Mononuclear cell (primary cell): ENCODE results near the gene VENTX. TPM values are rescaled to one million over a fixed set of nuclear protein-coding genes. Genes with fewer than 3 reads are reported as not detected.

Source experiments
- H3K27me3 ChIP-seq: 2 replicates; pipeline ENCODE4 v1.6.0; 2011; ENCODE audit warnings: low read length, control low read depth; ENCODE audit not compliant: insufficient read depth
- H3K4me1 ChIP-seq: 2 replicates; pipeline ENCODE4 v1.5.1; 2011; ENCODE audit warnings: mild to moderate bottlenecking, low read length, control low read depth; ENCODE audit not compliant: insufficient read depth
- H3K4me3 ChIP-seq: 2 replicates; pipeline ENCODE4 v1.5.1; 2011; ENCODE audit warnings: mild to moderate bottlenecking, low read length, moderate library complexity
- H3K9me3 ChIP-seq: 2 replicates; pipeline ENCODE4 v1.5.1; 2011; ENCODE audit warnings: low read depth, mild to moderate bottlenecking, control low read depth, low read length
- total RNA-seq: library from RNA; depleted of rRNA; stranded (reverse); fragments of >200 nt; gene quantifications from one replicate; pipeline ENCODE4 v1.2.3, GENCODE V29; 2012

VENTX gene
- total RNA-seq, 1 donor = 2.0 TPM

DNA sequence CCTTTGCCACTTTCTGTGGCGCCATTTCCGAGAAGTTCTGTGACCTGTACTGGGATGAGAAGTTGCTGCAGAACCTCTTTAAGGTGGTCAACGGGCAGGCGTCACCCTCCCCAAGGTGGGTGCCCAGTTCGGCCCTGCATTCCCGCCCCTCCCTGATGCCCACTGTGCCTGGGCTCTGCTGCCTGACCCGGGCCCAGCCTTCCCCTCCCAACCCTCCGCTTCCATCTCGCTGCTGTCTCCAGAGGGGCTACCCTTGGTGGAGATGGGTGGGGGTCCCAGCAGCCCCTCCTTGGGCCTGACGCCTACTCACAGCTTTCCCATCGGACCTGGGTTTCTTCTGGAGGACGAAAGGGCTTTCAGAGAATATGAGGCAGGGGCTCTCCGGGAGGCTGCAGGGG is 38.2 kb upstream of the VENTX start:
- H3K4me3 ChIP-seq = no peak overlapping the region
- H3K27me3 ChIP-seq = no peaks in the 10 kb centered on the region
- H3K4me1 ChIP-seq = no peaks in the 10 kb centered on the region
- no peaks in the 10 kb centered on the region for H3K9me3 ChIP-seq

DNA sequence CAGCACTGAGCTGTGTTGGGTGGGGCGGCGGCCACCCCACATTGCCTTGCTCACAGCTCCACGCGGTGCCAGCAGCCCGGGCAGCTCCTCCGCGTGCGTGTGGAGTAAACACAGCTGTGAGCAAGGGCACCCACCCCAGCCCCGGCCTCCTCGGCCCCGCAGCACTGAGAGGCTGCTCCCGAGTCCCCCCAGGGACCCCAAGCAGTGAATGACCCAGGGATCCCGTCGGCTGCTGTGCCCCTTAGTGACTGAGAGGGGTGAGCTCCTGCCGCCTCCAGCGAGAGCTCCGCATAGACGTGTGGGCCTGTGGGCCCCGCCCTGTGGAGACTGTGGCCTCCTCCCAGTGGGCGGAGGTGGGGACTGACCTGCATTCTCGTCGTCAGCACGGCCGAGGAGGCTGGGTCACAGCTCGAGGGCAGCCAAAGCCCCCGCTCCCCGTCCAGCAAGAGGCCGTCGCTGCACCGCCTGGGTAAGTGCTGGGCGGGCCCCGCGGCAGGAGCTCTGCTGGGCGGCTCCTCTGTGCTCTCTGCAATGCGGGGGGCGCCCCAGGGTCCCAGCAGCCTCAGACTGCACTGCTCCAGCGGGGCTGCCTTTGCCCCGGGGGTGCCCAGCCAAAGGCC is 37.6 kb upstream of the VENTX start:
- Histone ChIP-seq H3K4me3 (no peak overlapping the region), H3K27me3 (no peaks in the 10 kb centered on the region), H3K9me3 (no peaks in the 10 kb centered on the region), H3K4me1 (no peaks in the 10 kb centered on the region)

DNA sequence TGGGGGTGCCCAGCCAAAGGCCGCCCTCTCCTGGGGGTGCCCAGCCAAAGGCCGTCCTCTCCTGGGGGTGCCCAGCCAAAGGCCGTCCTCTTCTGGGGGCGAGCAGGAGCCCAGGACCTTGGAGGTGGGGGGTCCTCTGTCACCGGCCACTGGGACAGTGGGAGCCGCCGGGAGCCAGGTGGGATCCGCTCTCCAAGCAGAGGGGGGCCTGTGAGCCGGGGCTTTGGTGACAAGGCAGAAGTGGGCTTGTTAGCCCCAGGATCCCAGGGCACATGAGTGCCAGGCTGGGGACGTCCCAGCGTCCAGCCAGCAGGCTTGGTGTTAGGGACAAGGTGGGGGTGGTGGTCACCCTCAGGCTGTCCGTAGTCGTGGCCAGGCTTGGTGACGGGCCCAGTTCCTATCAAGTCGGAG is 37.0 kb upstream of the VENTX start:
- H3K4me1 ChIP-seq = no peaks in the 10 kb centered on the region
- H3K9me3 ChIP-seq = no peaks in the 10 kb centered on the region
- H3K4me3 ChIP-seq = no peak overlapping the region

DNA sequence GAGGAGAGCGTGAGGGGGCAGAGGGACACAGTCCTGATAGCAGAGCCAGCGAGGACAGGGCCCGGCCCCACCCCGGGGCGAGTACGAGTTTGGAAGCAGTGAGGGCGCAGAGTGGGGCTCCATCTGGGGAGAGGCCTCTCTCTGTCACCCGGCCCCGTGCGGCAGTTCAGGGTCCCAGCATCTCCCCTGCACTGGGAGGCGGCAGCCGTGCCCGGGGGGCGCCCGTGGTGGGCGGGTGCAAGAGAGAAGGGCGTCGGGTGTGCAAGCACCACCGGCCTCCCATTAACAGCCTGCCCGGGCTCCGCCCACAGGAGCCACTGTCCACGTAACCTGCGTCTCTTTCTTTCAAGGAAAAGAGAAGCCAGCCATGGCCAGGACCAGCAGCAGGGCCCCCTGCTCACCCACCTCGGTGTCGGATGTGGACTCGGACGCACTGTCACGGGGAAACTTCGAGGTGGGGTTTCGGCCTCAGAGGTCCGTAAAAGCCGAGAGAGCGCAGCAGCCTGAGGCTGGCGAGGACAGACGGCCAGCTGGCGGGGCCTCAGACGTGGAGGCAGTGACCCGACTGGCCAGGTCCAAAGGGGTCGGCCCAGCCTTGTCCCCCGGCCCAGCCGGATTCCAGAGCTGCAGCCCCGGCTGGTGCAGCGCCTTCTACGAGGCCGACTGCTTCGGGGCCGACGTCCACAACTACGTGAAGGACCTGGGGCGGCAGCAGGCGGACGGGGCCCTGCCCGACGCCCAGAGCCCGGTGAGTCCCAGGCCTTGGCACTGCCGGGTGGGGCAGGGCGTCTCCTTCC is 36.3 kb upstream of the VENTX start:
- no peak overlapping the region for H3K4me3 ChIP-seq

More for the DNA sequence above, 37.0 kb upstream of the VENTX start:
- H3K27me3 ChIP-seq = no peaks in the 10 kb centered on the region

DNA sequence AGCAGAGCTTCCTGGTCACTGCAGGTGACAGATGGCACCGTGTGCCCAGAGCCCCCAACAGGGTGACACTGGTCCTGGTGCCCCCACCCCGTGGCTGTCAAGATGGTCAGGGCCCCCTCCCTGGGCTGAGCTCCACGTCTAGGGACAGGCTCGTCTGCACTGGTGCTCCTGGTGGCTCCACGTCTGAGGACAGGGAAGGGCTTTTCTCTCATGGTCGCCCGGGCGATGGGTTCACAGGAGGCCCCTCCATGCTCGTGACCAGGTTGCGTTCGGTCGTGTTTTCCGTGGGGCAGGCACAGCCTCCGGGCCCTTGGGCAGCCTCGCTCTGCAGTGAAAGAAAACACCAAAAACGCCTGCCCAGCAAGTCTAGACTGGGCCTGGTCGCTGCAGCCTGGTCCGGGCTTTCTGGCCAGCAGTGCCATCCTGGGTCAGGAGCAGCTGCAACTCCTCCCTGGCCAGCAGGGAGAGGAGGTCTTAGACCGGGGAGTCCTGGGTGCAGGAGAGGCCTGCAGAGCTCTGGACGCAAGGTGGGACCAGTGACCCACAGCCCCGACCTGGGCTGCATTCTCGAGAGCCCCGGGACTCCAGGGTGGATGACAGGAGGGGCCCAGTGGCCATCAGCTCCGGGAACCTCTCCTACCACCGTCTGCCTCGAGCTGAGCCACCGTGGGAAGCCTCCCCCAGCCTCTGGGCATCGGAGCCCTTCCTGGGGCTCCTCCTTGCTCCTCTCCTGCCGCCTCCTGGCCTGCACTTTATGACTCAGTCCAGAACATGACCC is 35.5 kb upstream of the VENTX start:
- no peak overlapping the region for H3K4me3 ChIP-seq
- H3K27me3 ChIP-seq = no peaks in the 10 kb centered on the region
- no peaks in the 10 kb centered on the region for H3K9me3 ChIP-seq
- no peaks in the 10 kb centered on the region for H3K4me1 ChIP-seq

More for the DNA sequence above, 36.3 kb upstream of the VENTX start:
- no peaks in the 10 kb centered on the region for H3K27me3 ChIP-seq
- no peaks in the 10 kb centered on the region for H3K9me3 ChIP-seq
- no peaks in the 10 kb centered on the region for H3K4me1 ChIP-seq

DNA sequence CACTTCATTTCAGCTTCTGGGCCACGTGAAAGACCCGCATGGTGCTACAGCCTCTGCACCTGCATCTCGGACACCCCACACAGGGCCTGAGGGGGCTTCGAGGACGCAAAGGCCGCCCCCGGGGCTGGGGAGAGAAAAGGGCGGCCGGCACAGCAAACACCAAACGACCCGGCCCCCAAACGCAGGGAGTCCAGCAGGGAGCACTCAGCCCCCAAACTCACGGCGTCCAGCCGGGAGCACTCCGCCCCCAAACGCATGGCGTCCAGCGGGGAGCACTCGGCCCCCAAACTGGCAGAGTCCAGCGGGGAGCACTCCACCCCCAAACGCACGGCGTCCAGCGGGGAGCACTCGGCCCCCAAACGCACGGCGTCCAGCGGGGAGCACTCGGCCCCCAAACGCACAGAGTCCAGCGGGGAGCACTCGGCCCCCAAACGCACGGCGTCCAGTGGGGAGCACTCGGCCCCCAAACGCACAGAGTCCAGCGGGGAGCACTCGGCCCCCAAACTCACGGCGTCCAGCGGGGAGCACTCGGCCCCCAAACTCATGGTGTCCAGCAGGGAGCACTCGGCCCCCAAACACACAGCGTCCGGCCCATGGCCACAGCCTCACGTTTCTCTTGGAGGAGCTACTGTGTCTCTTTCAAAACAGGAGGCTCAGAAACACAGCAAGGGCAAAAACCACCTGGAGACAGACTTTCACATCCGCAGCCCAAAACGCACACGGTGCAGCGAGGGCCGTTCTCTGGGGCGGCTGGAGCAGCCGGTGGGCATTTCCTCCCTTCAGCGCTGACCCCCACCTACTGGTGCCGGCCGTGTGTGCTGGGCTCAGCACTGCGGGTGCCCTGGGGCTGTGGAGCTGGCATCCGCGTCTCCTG is 34.6 kb upstream of the VENTX start:
- Histone ChIP-seq H3K9me3 (no peaks in the 10 kb centered on the region), H3K27me3 (no peaks in the 10 kb centered on the region), H3K4me1 (no peaks in the 10 kb centered on the region), H3K4me3 (no peak overlapping the region)

GRCh38 chr10:133203652-133204195 is 33.9 kb upstream of the VENTX start:
- H3K4me3 ChIP-seq = no peak overlapping the region
- H3K9me3 ChIP-seq = no peaks in the 10 kb centered on the region
- no peaks in the 10 kb centered on the region for H3K27me3 ChIP-seq
- H3K4me1 ChIP-seq = no peaks in the 10 kb centered on the region

- H3K4me1 ChIP-seq = no peaks in the 10 kb centered on the region
- H3K4me3 ChIP-seq = no peak overlapping the region
- H3K27me3 ChIP-seq = no peaks in the 10 kb centered on the region
- no peaks in the 10 kb centered on the region for H3K9me3 ChIP-seq
These were observed 33.2 kb upstream of the VENTX start for GRCh38 chr10:133204226-133205015.

GRCh38 chr10:133205146-133205545 is 32.5 kb upstream of the VENTX start:
- no peaks in the 10 kb centered on the region for H3K9me3 ChIP-seq
- no peaks in the 10 kb centered on the region for H3K4me1 ChIP-seq
- no peak overlapping the region for H3K4me3 ChIP-seq
- no peaks in the 10 kb centered on the region for H3K27me3 ChIP-seq

DNA sequence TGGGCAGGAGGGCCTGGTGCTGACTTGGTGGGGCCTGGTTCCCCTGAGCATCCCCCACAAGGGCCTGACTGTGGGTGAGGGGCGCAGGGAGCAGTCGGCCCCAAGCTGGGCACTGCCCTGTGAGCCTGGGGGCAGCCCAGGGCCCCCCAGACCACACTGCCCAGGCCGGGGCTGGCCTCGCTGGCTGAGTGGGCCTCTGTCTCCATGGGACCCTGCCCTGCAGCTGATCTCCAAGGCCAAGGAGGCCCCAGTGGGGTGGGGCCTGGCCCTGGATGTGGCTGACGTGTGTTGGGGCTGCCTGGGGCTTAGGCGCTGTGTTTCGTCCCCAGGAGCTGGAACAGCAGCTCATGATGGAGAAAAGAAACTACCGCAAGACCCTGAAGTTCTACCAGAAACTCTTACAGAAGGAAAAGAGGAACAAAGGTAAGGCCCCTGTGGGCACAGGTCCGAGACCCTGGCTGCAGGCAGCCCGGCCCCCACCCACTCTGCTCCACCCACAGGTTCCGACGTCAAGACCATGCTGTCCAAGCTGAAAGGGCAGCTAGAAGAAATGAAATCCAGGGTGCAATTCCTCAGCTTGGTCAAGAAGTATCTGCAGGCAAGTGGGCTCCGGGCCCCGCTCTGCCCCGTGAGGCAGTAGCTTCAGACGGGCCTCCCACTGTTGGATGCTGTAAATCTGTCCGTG is 31.2 kb upstream of the VENTX start:
- Histone ChIP-seq H3K4me3 (no peak overlapping the region), H3K4me1 (no peaks in the 10 kb centered on the region), H3K9me3 (no peaks in the 10 kb centered on the region), H3K27me3 (no peaks in the 10 kb centered on the region)

GRCh38 chr10:133207041-133207600 is 30.5 kb upstream of the VENTX start:
- H3K9me3 ChIP-seq = no peaks in the 10 kb centered on the region
- H3K27me3 ChIP-seq = no peaks in the 10 kb centered on the region
- H3K4me1 ChIP-seq = no peaks in the 10 kb centered on the region
- H3K4me3 ChIP-seq = no peak overlapping the region

- no peaks in the 10 kb centered on the region for H3K9me3 ChIP-seq
- H3K4me1 ChIP-seq = no peaks in the 10 kb centered on the region
- no peak overlapping the region for H3K4me3 ChIP-seq
- no peaks in the 10 kb centered on the region for H3K27me3 ChIP-seq
These were observed 30.0 kb upstream of the VENTX start for GRCh38 chr10:133207627-133208026.

- Histone ChIP-seq H3K4me3 (no peak overlapping the region), H3K27me3 (no peaks in the 10 kb centered on the region), H3K4me1 (no peaks in the 10 kb centered on the region), H3K9me3 (no peaks in the 10 kb centered on the region)
These were observed 29.2 kb upstream of the VENTX start for GRCh38 chr10:133208466-133208865.
